Measurements from ENCODE around the gene CCR2.

Gene CCR2

GRCh38 chr3:46400846-46401245 is 46.9 kb downstream of the CCR2 start:
- ChIA-PET POLR2A (no interaction called here), CTCF (interaction anchor here (1.1 kb wide), 1 partner anchor 22 kb away, joined by 3 read pairs; no protein-coding TSS in a partner anchor)
- no peak overlapping the region for H3K4me3 ChIP-seq (ENCODE audit: low read depth, low read length)
- H3K4me1 ChIP-seq (ENCODE audit: control insufficient read depth, insufficient read depth, low read length) = no peaks in the 10 kb centered on the region
- H3K9me3 ChIP-seq (ENCODE audit: control insufficient read depth, insufficient read depth, low read depth, low read length) = no peaks in the 10 kb centered on the region
- H3K36me3 ChIP-seq (ENCODE audit: control insufficient read depth in 2 of 2, insufficient read depth in 1 of 2, low read length in 2 of 2) = no peaks in the 10 kb centered on the region
- TF ChIP-seq ZBTB7A (tag by site-specific recombination; IDR thresholded peaks at IDR 0.05; ENCODE audit: low read depth) = no peak
- TF ChIP-seq ZNF248 (tag by site-specific recombination; IDR thresholded peaks at IDR 0.05) = no peak
- no peak for TF ChIP-seq ZNF404 (tag by site-specific recombination; IDR thresholded peaks at IDR 0.05)
- no peak overlapping the region for H3K27ac ChIP-seq (ENCODE audit: extremely low read depth, low read depth, low read length)

GRCh38 chr3:46401579-46401978 is 47.7 kb downstream of the CCR2 start:
- no peaks in the 10 kb centered on the region for H3K36me3 ChIP-seq (ENCODE audit: control insufficient read depth in 2 of 2, insufficient read depth in 1 of 2, low read length in 2 of 2)
- H3K9me3 ChIP-seq (ENCODE audit: control insufficient read depth, insufficient read depth, low read depth, low read length) = no peaks in the 10 kb centered on the region
- no peak overlapping the region for H3K27ac ChIP-seq (ENCODE audit: extremely low read depth, low read depth, low read length)
- CTCF ChIA-PET = no interaction called here
- TF ChIP-seq OVOL3 (tag by site-specific recombination; IDR thresholded peaks at IDR 0.05) = no peak
- no peak for TF ChIP-seq ZBTB21 (tag by site-specific recombination; IDR thresholded peaks at IDR 0.05)
- no peak for TF ChIP-seq PRDM2 (tag by site-specific recombination; IDR thresholded peaks at IDR 0.05; ENCODE audit: borderline replicate concordance)
- TF ChIP-seq ZNF600 (tag by site-specific recombination; IDR thresholded peaks at IDR 0.05) = no peak
- TF ChIP-seq GLIS2 (tag by site-specific recombination; IDR thresholded peaks at IDR 0.05) = no peak
- no peak for TF ChIP-seq PATZ1 (tag by site-specific recombination; IDR thresholded peaks at IDR 0.05)
- TF ChIP-seq ZNF174 (tag by site-specific recombination; IDR thresholded peaks at IDR 0.05) = no peak
- no peak for TF ChIP-seq ZNF248 (tag by site-specific recombination; IDR thresholded peaks at IDR 0.05)
- no peak for TF ChIP-seq ZBTB17 (tag by site-specific recombination; IDR thresholded peaks at IDR 0.05)
- TF ChIP-seq TRIM28 (IDR thresholded peaks at IDR 0.05; ENCODE audit: borderline replicate concordance, low read length) = no peak
- no peak for TF ChIP-seq ZNF623 (tag by site-specific recombination; IDR thresholded peaks at IDR 0.05)
- TF ChIP-seq ZNF202 (tag by site-specific recombination; IDR thresholded peaks at IDR 0.05; ENCODE audit: borderline replicate concordance) = no peak
- no peak for TF ChIP-seq ZNF639 (tag by site-specific recombination; IDR thresholded peaks at IDR 0.05)
- no peak for TF ChIP-seq TSHZ1 (tag by site-specific recombination; IDR thresholded peaks at IDR 0.05; ENCODE audit: borderline replicate concordance)
- no peaks in the 10 kb centered on the region for H3K4me1 ChIP-seq (ENCODE audit: control insufficient read depth, insufficient read depth, low read length)
- H3K4me3 ChIP-seq (ENCODE audit: low read depth, low read length) = no peak overlapping the region
- POLR2A ChIA-PET = no interaction called here

Measured in HEK293 (cell line).